ENCODE measurements around the gene STAB1. TPM values are rescaled to one million over a fixed set of nuclear protein-coding genes. Genes with fewer than 3 reads are reported as not detected.

STAB1 gene
- total RNA-seq, 3 donors from 2014 or later (not counting 1 experiment from before 2014, with no cell fraction given), result 1.8 to 26.5 (median 5.9) TPM

GRCh38 chr3:52558436-52558835 lies 63.3 kb downstream of the STAB1 start:
- H3K36me3 Mint-ChIP-seq, result peaks cover 37% of the 10 kb centered on the region
- Histone ChIP-seq H3K27ac (ENCODE audit: low read length) (no peak overlapping the region), H3K9me3 (ENCODE audit: control insufficient read depth, insufficient read depth, low read length) (no peaks in the 10 kb centered on the region), H3K36me3 (ENCODE audit: control insufficient read depth, insufficient read depth, low read length) (peaks cover 79% of the 10 kb centered on the region), H3K4me1 (ENCODE audit: control insufficient read depth, insufficient read depth, low read length) (no peaks in the 10 kb centered on the region), H3K27me3 (ENCODE audit: control insufficient read depth, insufficient read depth, low read length) (no peaks in the 10 kb centered on the region), H3K4me3 (ENCODE audit: low read length) (no peak overlapping the region)
- H3K4me3 Mint-ChIP-seq, result no peak overlapping the region
- no peaks in the 10 kb centered on the region for H3K27me3 Mint-ChIP-seq (ENCODE audit: low read depth in 2 of 2)
- H3K9me3 Mint-ChIP-seq, result no peaks in the 10 kb centered on the region
- no peak for DNase-seq
- ATAC-seq, result no peak
- intact Hi-C loops (cut with micrococcal nuclease), result no loop called here
- WGBS (ENCODE audit: insufficient coverage), result 97% methylated on average over 3 of the region's 5 CpGs
- TF ChIP-seq CTCF (IDR thresholded peaks at IDR 0.05), result no peak
- H3K4me1 Mint-ChIP-seq, result peaks cover 0 to 4% of the 10 kb centered on the region in 2 donors
- peak overlapping the region in 1 of 2 donors; percentile 42 for H3K27ac Mint-ChIP-seq

- Mint-ChIP-seq H3K4me1 (peaks cover 0 to 4% of the 10 kb centered on the region in 2 donors), H3K36me3 (peaks cover 32% of the 10 kb centered on the region), H3K27ac (no peak overlapping the region), H3K9me3 (no peaks in the 10 kb centered on the region), H3K4me3 (no peak overlapping the region), H3K27me3 (ENCODE audit: low read depth in 2 of 2) (no peaks in the 10 kb centered on the region)
- intact Hi-C loops (cut with micrococcal nuclease), result no loop called here
- no peak overlapping the region for H3K4me3 ChIP-seq (ENCODE audit: low read length)
- ATAC-seq, result no peak
- H3K27ac ChIP-seq (ENCODE audit: low read length), result no peak overlapping the region
- H3K9me3 ChIP-seq (ENCODE audit: control insufficient read depth, insufficient read depth, low read length), result no peaks in the 10 kb centered on the region
- no peak for DNase-seq
- WGBS (ENCODE audit: insufficient coverage), result 98% methylated on average over 3 of the region's 4 CpGs
- H3K27me3 ChIP-seq (ENCODE audit: control insufficient read depth, insufficient read depth, low read length), result no peaks in the 10 kb centered on the region
- peaks cover 70% of the 10 kb centered on the region for H3K36me3 ChIP-seq (ENCODE audit: control insufficient read depth, insufficient read depth, low read length)
- H3K4me1 ChIP-seq (ENCODE audit: control insufficient read depth, insufficient read depth, low read length), result no peaks in the 10 kb centered on the region
- no peak for TF ChIP-seq CTCF (IDR thresholded peaks at IDR 0.05)
Observed at GRCh38 chr3:52561028-52561747, 66.0 kb downstream of the STAB1 start.

GRCh38 chr3:52563984-52564383 lies 68.8 kb downstream of the STAB1 start:
- ATAC-seq, result no peak
- H3K4me3 ChIP-seq (ENCODE audit: low read length), result no peak overlapping the region
- no peaks in the 10 kb centered on the region for H3K9me3 Mint-ChIP-seq
- H3K27me3 ChIP-seq (ENCODE audit: control insufficient read depth, insufficient read depth, low read length), result no peaks in the 10 kb centered on the region
- WGBS (ENCODE audit: insufficient coverage), result 96% methylated on average over 2 of the region's 2 CpGs
- H3K27ac Mint-ChIP-seq, result no peak overlapping the region
- no peak for DNase-seq
- no peaks in the 10 kb centered on the region for H3K27me3 Mint-ChIP-seq (ENCODE audit: low read depth in 2 of 2)
- TF ChIP-seq CTCF (IDR thresholded peaks at IDR 0.05), result no peak
- H3K36me3 ChIP-seq (ENCODE audit: control insufficient read depth, insufficient read depth, low read length), result peaks cover 51% of the 10 kb centered on the region
- H3K27ac ChIP-seq (ENCODE audit: low read length), result no peak overlapping the region
- H3K4me1 Mint-ChIP-seq, result no peaks in the 10 kb centered on the region
- intact Hi-C loops (cut with micrococcal nuclease), result no loop called here
- no peak overlapping the region for H3K4me3 Mint-ChIP-seq
- no peaks in the 10 kb centered on the region for H3K9me3 ChIP-seq (ENCODE audit: control insufficient read depth, insufficient read depth, low read length)
- H3K36me3 Mint-ChIP-seq, result peaks cover 26% of the 10 kb centered on the region
- H3K4me1 ChIP-seq (ENCODE audit: control insufficient read depth, insufficient read depth, low read length), result no peaks in the 10 kb centered on the region

GRCh38 chr3:52568069-52568468 lies 72.9 kb downstream of the STAB1 start:
- H3K4me3 ChIP-seq (ENCODE audit: low read length), result no peak overlapping the region
- intact Hi-C loops (cut with micrococcal nuclease), result no loop called here
- Mint-ChIP-seq H3K36me3 (peaks cover 5% of the 10 kb centered on the region), H3K4me3 (no peak overlapping the region), H3K27me3 (ENCODE audit: low read depth in 2 of 2) (no peaks in the 10 kb centered on the region), H3K9me3 (no peaks in the 10 kb centered on the region), H3K4me1 (no peaks in the 10 kb centered on the region), H3K27ac (no peak overlapping the region)
- H3K27me3 ChIP-seq (ENCODE audit: control insufficient read depth, insufficient read depth, low read length), result no peaks in the 10 kb centered on the region
- ATAC-seq, result no peak
- H3K4me1 ChIP-seq (ENCODE audit: control insufficient read depth, insufficient read depth, low read length), result no peaks in the 10 kb centered on the region
- 97% methylated on average over 2 of the region's 2 CpGs for WGBS (ENCODE audit: insufficient coverage)
- no peak overlapping the region for H3K27ac ChIP-seq (ENCODE audit: low read length)
- H3K36me3 ChIP-seq (ENCODE audit: control insufficient read depth, insufficient read depth, low read length), result peaks cover 20% of the 10 kb centered on the region
- H3K9me3 ChIP-seq (ENCODE audit: control insufficient read depth, insufficient read depth, low read length), result no peaks in the 10 kb centered on the region
- no peak for TF ChIP-seq CTCF (IDR thresholded peaks at IDR 0.05)
- DNase-seq, result no peak

Measured in natural killer cell (primary cell).